ENCODE data around the gene MADD.

The MADD gene

DNA sequence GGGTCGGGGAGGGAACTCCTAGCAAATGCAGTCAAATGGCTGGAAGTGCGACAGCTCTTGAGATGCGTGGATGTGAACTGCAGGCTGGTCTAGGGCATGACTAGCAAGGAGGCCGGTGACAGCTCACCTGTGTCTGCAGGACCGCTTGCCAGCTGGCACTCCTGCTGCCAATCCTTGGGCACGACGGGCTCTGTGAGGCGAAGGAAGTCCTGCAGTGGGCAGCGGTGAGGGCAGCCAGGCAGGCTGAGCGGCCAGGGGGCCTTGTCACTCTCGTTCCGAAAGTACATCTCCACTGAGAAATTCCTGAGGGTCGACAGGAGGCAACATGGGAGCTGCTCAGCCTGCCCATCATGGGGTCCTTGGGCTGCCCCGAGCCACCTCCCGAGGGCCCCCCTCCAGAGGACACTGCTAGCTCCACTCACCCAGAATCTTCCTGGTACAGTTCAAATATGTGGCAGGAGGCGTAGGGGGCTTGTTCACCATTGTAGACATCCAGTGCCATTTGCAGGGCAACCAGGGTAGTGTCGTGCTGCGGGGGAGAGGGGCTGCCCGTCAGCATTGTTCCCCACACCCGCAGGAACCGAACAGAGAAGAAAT lies 27.2 kb upstream of the MADD start:
- Histone ChIP-seq H3K9me3 (ENCODE audit: control insufficient read depth, low read length) (no peaks in the 10 kb centered on the region), H3K36me3 (ENCODE audit: control insufficient read depth, insufficient read depth, low read length) (peaks cover 16% of the 10 kb centered on the region), H3K4me1 (ENCODE audit: control insufficient read depth, insufficient read depth, low read length) (peaks cover 7% of the 10 kb centered on the region), H3K9ac (ENCODE audit: low read length) (no peak overlapping the region), H3K4me3 (ENCODE audit: low read length) (no peak overlapping the region), H3K27me3 (ENCODE audit: control insufficient read depth, insufficient read depth, low read length) (no peaks in the 10 kb centered on the region)

DNA sequence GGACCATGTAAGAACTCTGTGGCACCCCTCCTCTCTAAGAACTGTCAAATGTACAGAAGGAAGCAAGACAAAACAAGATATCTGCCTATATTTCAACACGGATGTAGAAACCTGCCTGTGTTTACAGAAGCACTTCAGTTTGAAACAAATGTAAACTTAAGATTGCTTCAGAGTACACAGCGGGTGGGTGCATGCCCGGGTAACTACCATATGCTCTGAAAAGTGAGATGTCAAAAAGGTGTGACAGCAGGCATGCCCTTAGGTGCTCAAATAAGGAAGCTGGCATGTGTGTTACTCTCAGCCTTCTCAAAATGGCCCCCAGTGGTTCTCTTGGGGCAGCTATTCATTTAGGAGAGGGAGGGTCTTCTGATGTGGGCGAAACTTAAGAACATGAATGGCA lies 26.5 kb upstream of the MADD start:
- Histone ChIP-seq H3K4me3 (ENCODE audit: low read length) (no peak overlapping the region), H3K4me1 (ENCODE audit: control insufficient read depth, insufficient read depth, low read length) (peaks cover 13% of the 10 kb centered on the region), H3K27me3 (ENCODE audit: control insufficient read depth, insufficient read depth, low read length) (no peaks in the 10 kb centered on the region), H3K9ac (ENCODE audit: low read length) (no peak overlapping the region), H3K36me3 (ENCODE audit: control insufficient read depth, insufficient read depth, low read length) (peaks cover 16% of the 10 kb centered on the region), H3K9me3 (ENCODE audit: control insufficient read depth, low read length) (no peaks in the 10 kb centered on the region)

- Histone ChIP-seq H3K9me3 (ENCODE audit: control insufficient read depth, low read length) (no peaks in the 10 kb centered on the region), H3K9ac (ENCODE audit: low read length) (no peak overlapping the region), H3K4me3 (ENCODE audit: low read length) (no peak overlapping the region), H3K27me3 (ENCODE audit: control insufficient read depth, insufficient read depth, low read length) (no peaks in the 10 kb centered on the region), H3K36me3 (ENCODE audit: control insufficient read depth, insufficient read depth, low read length) (peaks cover 7% of the 10 kb centered on the region), H3K4me1 (ENCODE audit: control insufficient read depth, insufficient read depth, low read length) (peaks cover 19% of the 10 kb centered on the region)
Measured at GRCh38 chr11:47244448-47245350, 25.2 kb upstream of the MADD start.

DNA sequence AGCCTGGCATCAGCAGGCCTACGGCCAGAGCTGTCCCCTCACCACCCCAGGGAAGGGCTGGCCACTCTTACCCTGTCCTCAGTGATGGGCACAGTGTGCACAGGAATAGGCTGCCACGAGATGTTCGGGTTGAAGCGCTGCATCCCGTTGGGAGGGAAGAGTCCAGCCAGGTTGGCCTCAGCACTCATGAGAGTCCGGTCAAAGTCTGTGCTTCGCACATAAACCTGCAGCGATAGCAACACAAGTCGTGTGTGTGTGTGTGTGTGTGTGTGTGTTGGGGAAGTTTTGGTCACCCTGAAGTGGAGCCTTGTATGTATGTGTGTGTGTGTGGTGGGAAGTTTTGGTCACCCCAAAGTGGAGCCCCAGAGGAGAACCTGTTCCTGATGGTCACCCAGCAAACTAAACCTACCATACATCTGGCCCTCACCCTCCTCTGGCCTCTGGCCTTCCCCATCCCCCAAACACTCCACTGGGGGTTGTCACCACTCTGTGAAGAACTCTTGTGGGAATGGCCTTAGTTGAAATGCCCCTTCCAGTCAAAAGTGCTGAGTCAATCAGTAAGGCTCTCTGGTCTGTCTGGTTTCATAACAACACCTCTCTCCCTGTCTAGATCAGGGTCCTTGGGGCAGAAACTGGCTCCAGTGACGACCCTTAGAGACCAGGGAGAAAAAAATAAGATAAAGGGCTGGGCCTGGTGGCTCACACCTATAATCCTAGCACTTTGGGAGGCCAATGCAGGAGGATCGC lies 24.1 kb upstream of the MADD start:
- Histone ChIP-seq H3K27me3 (ENCODE audit: control insufficient read depth, insufficient read depth, low read length) (no peaks in the 10 kb centered on the region), H3K9ac (ENCODE audit: low read length) (no peak overlapping the region), H3K4me1 (ENCODE audit: control insufficient read depth, insufficient read depth, low read length) (peaks cover 20% of the 10 kb centered on the region), H3K9me3 (ENCODE audit: control insufficient read depth, low read length) (no peaks in the 10 kb centered on the region), H3K36me3 (ENCODE audit: control insufficient read depth, insufficient read depth, low read length) (peaks cover 7% of the 10 kb centered on the region), H3K4me3 (ENCODE audit: low read length) (no peak overlapping the region)

GRCh38 chr11:47247502-47247901 lies 22.4 kb upstream of the MADD start:
- no peak overlapping the region for H3K9ac ChIP-seq (ENCODE audit: low read length)
- no peaks in the 10 kb centered on the region for H3K9me3 ChIP-seq (ENCODE audit: control insufficient read depth, low read length)
- H3K27me3 ChIP-seq (ENCODE audit: control insufficient read depth, insufficient read depth, low read length) = no peaks in the 10 kb centered on the region

GRCh38 chr11:47248304-47248663 lies 21.6 kb upstream of the MADD start:
- peaks cover 20% of the 10 kb centered on the region for H3K4me1 ChIP-seq (ENCODE audit: control insufficient read depth, insufficient read depth, low read length)
- no peaks in the 10 kb centered on the region for H3K9me3 ChIP-seq (ENCODE audit: control insufficient read depth, low read length)
- H3K9ac ChIP-seq (ENCODE audit: low read length) = peak overlapping the region; percentile 81
- peaks cover 7% of the 10 kb centered on the region for H3K36me3 ChIP-seq (ENCODE audit: control insufficient read depth, insufficient read depth, low read length)
- peak overlapping the region; percentile 91 for H3K4me3 ChIP-seq (ENCODE audit: low read length)
- no peaks in the 10 kb centered on the region for H3K27me3 ChIP-seq (ENCODE audit: control insufficient read depth, insufficient read depth, low read length)

More at GRCh38 chr11:47247502-47247901, 22.4 kb upstream of the MADD start:
- H3K36me3 ChIP-seq (ENCODE audit: control insufficient read depth, insufficient read depth, low read length) = peaks cover 7% of the 10 kb centered on the region
- H3K4me1 ChIP-seq (ENCODE audit: control insufficient read depth, insufficient read depth, low read length) = peaks cover 20% of the 10 kb centered on the region
- H3K4me3 ChIP-seq (ENCODE audit: low read length) = no peak overlapping the region

GRCh38 chr11:47248664-47249377 lies 21.1 kb upstream of the MADD start, which contains the start of gene ACP2:
ACP2 (minus strand) TSS chr11:47248814; CDS start chr11:47248789, 25 bp downstream.
- H3K9me3 ChIP-seq (ENCODE audit: control insufficient read depth, low read length) = no peaks in the 10 kb centered on the region
- peaks cover 20% of the 10 kb centered on the region for H3K4me1 ChIP-seq (ENCODE audit: control insufficient read depth, insufficient read depth, low read length)
- no peaks in the 10 kb centered on the region for H3K27me3 ChIP-seq (ENCODE audit: control insufficient read depth, insufficient read depth, low read length)
- peak within 1 kb of the TSS; percentile 81 for H3K9ac ChIP-seq (ENCODE audit: low read length)
- H3K36me3 ChIP-seq (ENCODE audit: control insufficient read depth, insufficient read depth, low read length) = peaks cover 7% of the 10 kb centered on the region
- peak within 1 kb of the TSS; percentile 91 for H3K4me3 ChIP-seq (ENCODE audit: low read length)

DNA sequence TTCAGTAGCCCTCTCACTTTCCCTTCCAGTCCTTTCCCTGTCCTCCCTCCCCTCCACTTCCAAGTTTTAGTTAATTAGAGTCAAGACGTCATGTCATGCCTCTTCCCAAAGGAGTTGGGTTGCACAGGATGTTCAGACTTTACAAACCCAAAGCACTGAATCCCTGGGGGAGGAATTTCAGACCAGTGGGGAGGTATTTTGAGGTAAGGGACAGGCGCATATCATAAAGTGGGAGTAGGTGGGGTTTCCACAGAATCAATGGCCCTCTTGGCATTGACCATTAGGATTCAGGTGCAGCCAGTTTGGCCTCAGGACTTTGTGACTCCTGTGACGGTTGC lies 20.6 kb upstream of the MADD start:
- peak overlapping the region; percentile 91 for H3K4me3 ChIP-seq (ENCODE audit: low read length)
- peak overlapping the region; percentile 81 for H3K9ac ChIP-seq (ENCODE audit: low read length)
- no peaks in the 10 kb centered on the region for H3K27me3 ChIP-seq (ENCODE audit: control insufficient read depth, insufficient read depth, low read length)
- H3K4me1 ChIP-seq (ENCODE audit: control insufficient read depth, insufficient read depth, low read length) = peaks cover 20% of the 10 kb centered on the region
- peaks cover 7% of the 10 kb centered on the region for H3K36me3 ChIP-seq (ENCODE audit: control insufficient read depth, insufficient read depth, low read length)
- no peaks in the 10 kb centered on the region for H3K9me3 ChIP-seq (ENCODE audit: control insufficient read depth, low read length)

DNA sequence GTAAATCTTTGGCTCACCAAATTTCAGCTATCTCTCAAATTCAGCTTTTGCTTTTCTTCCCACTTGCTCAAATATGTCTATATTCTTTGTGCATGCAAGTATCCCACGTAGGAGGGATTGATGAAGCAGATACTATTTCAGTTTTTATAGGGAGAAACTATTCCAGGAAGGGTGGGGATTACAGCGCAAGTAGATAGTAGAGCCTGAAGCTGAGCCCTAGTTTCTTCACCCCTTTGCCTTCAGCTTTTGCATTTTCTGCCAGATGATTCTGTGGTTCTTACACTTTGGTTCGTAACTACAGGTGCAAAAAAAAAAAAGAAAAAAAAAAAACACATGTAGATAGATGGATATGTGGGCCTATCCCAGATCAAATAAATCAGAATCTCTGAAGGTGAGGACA lies 18.2 kb upstream of the MADD start:
- Histone ChIP-seq H3K9ac (ENCODE audit: low read length) (no peak overlapping the region), H3K36me3 (ENCODE audit: control insufficient read depth, insufficient read depth, low read length) (no peaks in the 10 kb centered on the region), H3K4me3 (ENCODE audit: low read length) (no peak overlapping the region), H3K9me3 (ENCODE audit: control insufficient read depth, low read length) (no peaks in the 10 kb centered on the region), H3K4me1 (ENCODE audit: control insufficient read depth, insufficient read depth, low read length) (peaks cover 27% of the 10 kb centered on the region), H3K27me3 (ENCODE audit: control insufficient read depth, insufficient read depth, low read length) (no peaks in the 10 kb centered on the region)

GRCh38 chr11:47253660-47254059 lies 16.3 kb upstream of the MADD start:
- Histone ChIP-seq H3K4me3 (ENCODE audit: low read length) (no peak overlapping the region), H3K9me3 (ENCODE audit: control insufficient read depth, low read length) (no peaks in the 10 kb centered on the region), H3K9ac (ENCODE audit: low read length) (no peak overlapping the region), H3K4me1 (ENCODE audit: control insufficient read depth, insufficient read depth, low read length) (peaks cover 33% of the 10 kb centered on the region), H3K36me3 (ENCODE audit: control insufficient read depth, insufficient read depth, low read length) (no peaks in the 10 kb centered on the region), H3K27me3 (ENCODE audit: control insufficient read depth, insufficient read depth, low read length) (no peaks in the 10 kb centered on the region)

DNA sequence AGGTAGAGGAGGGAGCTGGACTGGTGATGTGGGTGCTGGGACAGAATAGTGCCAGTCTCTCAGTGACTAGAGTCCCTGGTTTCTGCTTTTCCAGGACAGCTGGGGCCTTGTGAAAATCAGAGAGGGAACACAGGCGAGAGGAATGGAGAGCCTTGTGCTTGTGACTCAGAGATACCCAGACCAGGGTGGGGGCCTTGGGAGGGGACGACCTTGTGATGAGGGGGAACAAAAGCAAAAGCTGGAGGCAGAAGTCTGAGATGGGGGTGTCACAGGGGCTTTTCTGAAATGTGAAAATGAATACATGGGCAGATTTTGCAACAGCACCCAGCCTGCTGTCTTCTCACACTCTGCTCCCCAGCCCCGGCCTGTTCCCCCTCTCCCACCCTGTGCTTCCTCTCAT lies 15.5 kb upstream of the MADD start:
- peaks cover 38% of the 10 kb centered on the region for H3K4me1 ChIP-seq (ENCODE audit: control insufficient read depth, insufficient read depth, low read length)
- H3K27me3 ChIP-seq (ENCODE audit: control insufficient read depth, insufficient read depth, low read length) = no peaks in the 10 kb centered on the region
- no peak overlapping the region for H3K9ac ChIP-seq (ENCODE audit: low read length)

More for the DNA sequence above, 15.5 kb upstream of the MADD start:
- H3K36me3 ChIP-seq (ENCODE audit: control insufficient read depth, insufficient read depth, low read length) = no peaks in the 10 kb centered on the region
- H3K4me3 ChIP-seq (ENCODE audit: low read length) = no peak overlapping the region
- no peaks in the 10 kb centered on the region for H3K9me3 ChIP-seq (ENCODE audit: control insufficient read depth, low read length)

Measured in mucosa of stomach (tissue), 1 donor.